Ovary (tissue), 3 donors: ENCODE data around the gene VAPB.

Experiments used
- EP300 ChIP-seq: sonication (generic); formaldehyde crosslinking; IDR thresholded peaks from one replicate; pipeline ENCODE4 v1.6.1; 2017; ENCODE audit warnings: antibody characterized with exemption
- POLR2A ChIP-seq: fragments of 450-650 bp; IDR thresholded peaks from one replicate; pipeline ENCODE4 v1.6.1; 2017; ENCODE audit warnings: antibody characterized with exemption, mild to moderate bottlenecking, moderate library complexity
- TF ChIP-seq, protein P1 (sequence below), 3 donors: fragments of 450-650 bp in 2 of 3; fragments of 200-600 bp in 1 of 3; IDR thresholded peaks; one replicate each; pipeline versions ENCODE4 v1.5.1 to v1.8.0; 2016 to 2022; ENCODE audit warnings: antibody characterized with exemption in 3 of 3, mild to moderate bottlenecking in 1 of 3
- donor health status: DM: no; HTN: no; CAD: no.

- TF ChIP-seq, protein P1, sequence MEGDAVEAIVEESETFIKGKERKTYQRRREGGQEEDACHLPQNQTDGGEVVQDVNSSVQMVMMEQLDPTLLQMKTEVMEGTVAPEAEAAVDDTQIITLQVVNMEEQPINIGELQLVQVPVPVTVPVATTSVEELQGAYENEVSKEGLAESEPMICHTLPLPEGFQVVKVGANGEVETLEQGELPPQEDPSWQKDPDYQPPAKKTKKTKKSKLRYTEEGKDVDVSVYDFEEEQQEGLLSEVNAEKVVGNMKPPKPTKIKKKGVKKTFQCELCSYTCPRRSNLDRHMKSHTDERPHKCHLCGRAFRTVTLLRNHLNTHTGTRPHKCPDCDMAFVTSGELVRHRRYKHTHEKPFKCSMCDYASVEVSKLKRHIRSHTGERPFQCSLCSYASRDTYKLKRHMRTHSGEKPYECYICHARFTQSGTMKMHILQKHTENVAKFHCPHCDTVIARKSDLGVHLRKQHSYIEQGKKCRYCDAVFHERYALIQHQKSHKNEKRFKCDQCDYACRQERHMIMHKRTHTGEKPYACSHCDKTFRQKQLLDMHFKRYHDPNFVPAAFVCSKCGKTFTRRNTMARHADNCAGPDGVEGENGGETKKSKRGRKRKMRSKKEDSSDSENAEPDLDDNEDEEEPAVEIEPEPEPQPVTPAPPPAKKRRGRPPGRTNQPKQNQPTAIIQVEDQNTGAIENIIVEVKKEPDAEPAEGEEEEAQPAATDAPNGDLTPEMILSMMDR (IDR thresholded peaks at IDR 0.05), result no peak
- no peak for TF ChIP-seq POLR2A
- TF ChIP-seq EP300, result no peak
These were observed 92.5 kb downstream of the VAPB start for GRCh38 chr20:58481481-58482021.
